ENCODE results near the gene PFDN2. TPM values are rescaled to one million over a fixed set of nuclear protein-coding genes. Genes with fewer than 3 reads are reported as not detected.
"Not testable (repeated sequence)": the region's sequence is repeated elsewhere in the genome, so short reads cannot be mapped to it uniquely, and the experiment has no call there.

PFDN2 gene
- total RNA-seq, 1 donor from 2014 or later: 39.2 TPM

- DNase-seq (ENCODE audit: low spot score): no peak
These were observed 21.9 kb upstream of the PFDN2 start for GRCh38 chr1:161139766-161140165.

- no peak for DNase-seq (ENCODE audit: low spot score)
These were observed 20.6 kb upstream of the PFDN2 start for GRCh38 chr1:161138431-161138830.

- DNase-seq (ENCODE audit: low spot score): no peak
These were observed 20.0 kb upstream of the PFDN2 start for GRCh38 chr1:161137881-161138280.

GRCh38 chr1:161133220-161133740 lies 15.4 kb upstream of the PFDN2 start:
- no peak for DNase-seq (ENCODE audit: low spot score)

GRCh38 chr1:161132410-161133219 lies 14.8 kb upstream of the PFDN2 start, which contains the start of gene DEDD:
TSS of gene DEDD (minus strand) at chr1:161132667. CDS start at chr1:161124462, 8,205 bp downstream.
- peak; percentile 95 for DNase-seq (ENCODE audit: low spot score)

GRCh38 chr1:161131523-161132409 lies 13.9 kb upstream of the PFDN2 start:
- no peak for DNase-seq (ENCODE audit: low spot score)

GRCh38 chr1:161130266-161130665 lies 12.4 kb upstream of the PFDN2 start:
- DNase-seq (ENCODE audit: low spot score): no peak

- no peak for DNase-seq (ENCODE audit: low spot score)
These were observed 11.0 kb upstream of the PFDN2 start for GRCh38 chr1:161128591-161129420.

- no peak for DNase-seq (ENCODE audit: low spot score)
These were observed 9.8 kb upstream of the PFDN2 start for GRCh38 chr1:161127649-161128048.

- DNase-seq (ENCODE audit: low spot score): no peak
These were observed 5.1 kb upstream of the PFDN2 start for GRCh38 chr1:161122967-161123366.

- no peak for DNase-seq (ENCODE audit: low spot score)
These were observed 4.0 kb upstream of the PFDN2 start for GRCh38 chr1:161121834-161122233.

- no peak for DNase-seq (ENCODE audit: low spot score)
These were observed 3.3 kb upstream of the PFDN2 start for GRCh38 chr1:161121042-161121650.

GRCh38 chr1:161119092-161119903 lies 1.5 kb upstream of the PFDN2 start:
- no peak for DNase-seq (ENCODE audit: low spot score)

- not testable (repeated sequence) for DNase-seq (ENCODE audit: low spot score)
These were observed 1.9 kb downstream of the PFDN2 start for GRCh38 chr1:161115961-161116360.

GRCh38 chr1:161115132-161115711 lies 2.6 kb downstream of the PFDN2 start:
- DNase-seq (ENCODE audit: low spot score): no peak

GRCh38 chr1:161114556-161114955 lies 3.3 kb downstream of the PFDN2 start:
- DNase-seq (ENCODE audit: low spot score): no peak

- no peak for DNase-seq (ENCODE audit: low spot score)
These were observed 3.9 kb downstream of the PFDN2 start for GRCh38 chr1:161113915-161114314.

- DNase-seq (ENCODE audit: low spot score): no peak
These were observed 6.3 kb downstream of the PFDN2 start for GRCh38 chr1:161111527-161111926.

- no peak for DNase-seq (ENCODE audit: low spot score)
These were observed 6.7 kb downstream of the PFDN2 start for GRCh38 chr1:161111117-161111516.

GRCh38 chr1:161106431-161106830 lies 11.4 kb downstream of the PFDN2 start:
- no peak for DNase-seq (ENCODE audit: low spot score)

All from ureter (tissue), 1 donor.